Astrocyte (in vitro differentiated cells and primary cell): ENCODE data around the gene KLHL26. TPM values are rescaled to one million over a fixed set of nuclear protein-coding genes. Genes with fewer than 3 reads are reported as not detected.

Source experiments
- DNase-seq: peaks from one replicate; pipeline ENCODE4 v3.0.0-alpha.2; 2010; ENCODE audit warnings: low read depth
- FAIRE-seq: peaks from 2 replicates; lab custom pipeline; 2011; peaks lifted over from hg19 to GRCh38; lab: Jason Lieb, UNC
- H2AFZ ChIP-seq: 2 replicates; pipeline ENCODE4 v1.6.0; 2012; ENCODE audit warnings: low read depth, low read length, inconsistent platforms
- H3K27ac ChIP-seq: 2 replicates; pipeline ENCODE4 v1.5.1; 2011; ENCODE audit warnings: low read depth, low read length, inconsistent platforms
- H3K27me3 ChIP-seq: 2 replicates; pipeline ENCODE4 v1.6.0; 2011; ENCODE audit warnings: low read length, inconsistent platforms; ENCODE audit not compliant: insufficient read depth
- H3K36me3 ChIP-seq: 2 replicates; pipeline ENCODE4 v1.5.1; 2011; ENCODE audit warnings: low read length, inconsistent platforms; ENCODE audit not compliant: insufficient read depth
- H3K4me1 ChIP-seq: 2 replicates; pipeline ENCODE4 v1.5.1; 2011; ENCODE audit warnings: low read length, inconsistent platforms; ENCODE audit not compliant: insufficient read depth
- H3K4me2 ChIP-seq: 2 replicates; pipeline ENCODE4 v1.6.0; 2012; ENCODE audit warnings: low read length, inconsistent platforms
- H3K4me3 ChIP-seq: 2 replicates; pipeline ENCODE4 v1.5.1; 2011; ENCODE audit warnings: low read depth, mild to moderate bottlenecking, low read length, inconsistent platforms; ENCODE audit not compliant: insufficient read depth
- H3K79me2 ChIP-seq: 2 replicates; pipeline ENCODE4 v1.6.0; 2012; ENCODE audit warnings: mild to moderate bottlenecking, low read length, inconsistent platforms; ENCODE audit not compliant: insufficient read depth
- H3K9ac ChIP-seq: 2 replicates; pipeline ENCODE4 v1.6.0; 2012; ENCODE audit warnings: mild to moderate bottlenecking, low read length, inconsistent platforms
- H3K9me3 ChIP-seq: 2 replicates; pipeline ENCODE4 v1.5.1; 2012; ENCODE audit warnings: low read depth, mild to moderate bottlenecking, low read length, inconsistent platforms; ENCODE audit not compliant: insufficient read depth
- H4K20me1 ChIP-seq: 2 replicates; pipeline ENCODE4 v1.6.0; 2012; ENCODE audit warnings: low read length, inconsistent platforms; ENCODE audit not compliant: insufficient read depth
- H3K27ac Mint-ChIP-seq: one replicate; pipeline ENCODE4 v1.8.0; 2021; ENCODE audit warnings: mild to moderate bottlenecking, mixed read lengths; ENCODE audit not compliant: unreplicated experiment
- H3K27me3 Mint-ChIP-seq: one replicate; pipeline ENCODE4 v1.8.0; 2021; ENCODE audit warnings: low read depth, mixed read lengths; ENCODE audit not compliant: unreplicated experiment
- H3K36me3 Mint-ChIP-seq: one replicate; pipeline ENCODE4 v1.8.0; 2021; ENCODE audit warnings: low read depth, mixed read lengths; ENCODE audit not compliant: unreplicated experiment
- H3K4me1 Mint-ChIP-seq: one replicate; pipeline ENCODE4 v1.8.0; 2021; ENCODE audit warnings: low read depth, mixed read lengths; ENCODE audit not compliant: unreplicated experiment
- H3K4me3 Mint-ChIP-seq: one replicate; pipeline ENCODE4 v1.8.0; 2021; ENCODE audit warnings: mild to moderate bottlenecking, moderate library complexity, mixed read lengths; ENCODE audit not compliant: unreplicated experiment
- H3K9me3 Mint-ChIP-seq: one replicate; pipeline ENCODE4 v1.8.0; 2021; ENCODE audit warnings: mild to moderate bottlenecking, mixed read lengths; ENCODE audit not compliant: unreplicated experiment
- EZH2 ChIP-seq: IDR thresholded peaks from 2 replicates; pipeline ENCODE4 v1.6.1; 2012; ENCODE audit warnings: mild to moderate bottlenecking, low read length, inconsistent platforms; ENCODE audit not compliant: insufficient read depth
- total RNA-seq: library from RNA; stranded (reverse); gene quantifications from 2 replicates; pipeline ENCODE4 v1.2.1, GENCODE V29; 2021
- TF ChIP-seq, protein P1 (sequence below): IDR thresholded peaks from 2 replicates; pipeline ENCODE4 v1.5.1; 2011; ENCODE audit warnings: low read depth, mild to moderate bottlenecking, inconsistent platforms, low read length, moderate library complexity; ENCODE audit not compliant: insufficient read depth

KLHL26 gene
- total RNA-seq, 1 donor from 2014 or later: 4.4 TPM

DNA sequence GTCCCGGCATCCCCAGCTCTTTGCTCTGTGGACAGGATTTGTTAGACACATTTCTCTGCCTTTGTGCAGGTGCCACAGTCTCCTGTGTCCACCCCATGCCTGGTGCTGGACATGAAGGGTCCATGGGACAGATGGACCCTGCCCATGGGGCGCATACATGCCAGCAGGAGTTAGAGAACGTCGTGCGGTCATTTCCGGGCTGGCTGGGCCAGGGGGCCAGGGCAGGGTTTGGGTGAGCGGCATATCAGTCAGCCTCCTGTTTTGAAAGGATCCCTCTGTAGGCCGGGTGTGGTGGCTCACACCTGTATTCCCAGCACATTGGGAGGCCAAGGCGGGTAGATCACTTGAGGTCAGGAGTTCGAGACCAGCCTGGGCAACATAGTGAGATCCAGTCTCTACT, 11.0 kb downstream of the KLHL26 start:
- Mint-ChIP-seq H3K27ac (no peak overlapping the region), H3K27me3 (peaks cover 15% of the 10 kb centered on the region), H3K4me3 (no peak overlapping the region), H3K4me1 (peaks cover 19% of the 10 kb centered on the region), H3K9me3 (peaks cover 7% of the 10 kb centered on the region), H3K36me3 (peaks cover 14% of the 10 kb centered on the region)
- no peak overlapping the region for H2AFZ ChIP-seq
- TF ChIP-seq EZH2: no peak
- TF ChIP-seq, protein P1, sequence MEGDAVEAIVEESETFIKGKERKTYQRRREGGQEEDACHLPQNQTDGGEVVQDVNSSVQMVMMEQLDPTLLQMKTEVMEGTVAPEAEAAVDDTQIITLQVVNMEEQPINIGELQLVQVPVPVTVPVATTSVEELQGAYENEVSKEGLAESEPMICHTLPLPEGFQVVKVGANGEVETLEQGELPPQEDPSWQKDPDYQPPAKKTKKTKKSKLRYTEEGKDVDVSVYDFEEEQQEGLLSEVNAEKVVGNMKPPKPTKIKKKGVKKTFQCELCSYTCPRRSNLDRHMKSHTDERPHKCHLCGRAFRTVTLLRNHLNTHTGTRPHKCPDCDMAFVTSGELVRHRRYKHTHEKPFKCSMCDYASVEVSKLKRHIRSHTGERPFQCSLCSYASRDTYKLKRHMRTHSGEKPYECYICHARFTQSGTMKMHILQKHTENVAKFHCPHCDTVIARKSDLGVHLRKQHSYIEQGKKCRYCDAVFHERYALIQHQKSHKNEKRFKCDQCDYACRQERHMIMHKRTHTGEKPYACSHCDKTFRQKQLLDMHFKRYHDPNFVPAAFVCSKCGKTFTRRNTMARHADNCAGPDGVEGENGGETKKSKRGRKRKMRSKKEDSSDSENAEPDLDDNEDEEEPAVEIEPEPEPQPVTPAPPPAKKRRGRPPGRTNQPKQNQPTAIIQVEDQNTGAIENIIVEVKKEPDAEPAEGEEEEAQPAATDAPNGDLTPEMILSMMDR: no peak
- peaks cover 61% of the 10 kb centered on the region for H4K20me1 ChIP-seq
- FAIRE-seq: no peak
- peaks cover 44% of the 10 kb centered on the region for H3K4me1 ChIP-seq
- peaks cover 4% of the 10 kb centered on the region for H3K79me2 ChIP-seq
- no peak overlapping the region for H3K4me3 ChIP-seq
- no peak overlapping the region for H3K27ac ChIP-seq
- no peaks in the 10 kb centered on the region for H3K27me3 ChIP-seq
- DNase-seq: no peak
- peaks cover 6% of the 10 kb centered on the region for H3K9me3 ChIP-seq
- H3K36me3 ChIP-seq: no peaks in the 10 kb centered on the region
- H3K4me2 ChIP-seq: no peak overlapping the region
- H3K9ac ChIP-seq: no peak overlapping the region

DNA sequence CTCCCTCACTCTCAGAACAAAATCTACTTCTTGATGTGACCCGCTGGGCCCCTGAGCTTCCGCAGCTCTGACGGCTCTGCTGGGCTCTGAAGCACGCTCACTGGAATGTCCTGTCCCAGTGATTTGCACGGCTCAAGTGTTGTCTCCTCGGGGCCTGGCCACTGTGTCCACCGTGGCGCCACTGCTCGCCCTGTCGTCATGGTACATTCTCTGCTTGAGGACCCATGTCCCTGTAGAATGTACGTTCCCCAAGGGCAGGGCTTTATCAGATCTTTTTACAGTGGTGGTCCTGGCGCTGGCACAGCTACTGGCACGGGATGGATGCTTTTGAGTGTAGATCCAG, 12.1 kb downstream of the KLHL26 start:
- H3K27ac ChIP-seq: no peak overlapping the region

More for the DNA sequence above, 12.1 kb downstream of the KLHL26 start:
- H3K4me1 ChIP-seq: peaks cover 44% of the 10 kb centered on the region
- Mint-ChIP-seq H3K36me3 (peaks cover 12% of the 10 kb centered on the region), H3K27ac (no peak overlapping the region), H3K9me3 (peaks cover 6% of the 10 kb centered on the region), H3K27me3 (peaks cover 15% of the 10 kb centered on the region), H3K4me1 (peaks cover 19% of the 10 kb centered on the region), H3K4me3 (no peak overlapping the region)
- H3K9me3 ChIP-seq: peaks cover 6% of the 10 kb centered on the region
- H3K9ac ChIP-seq: peak overlapping the region; percentile 76
- H2AFZ ChIP-seq: no peak overlapping the region
- FAIRE-seq (no peak), DNase-seq (no peak)
- H3K4me3 ChIP-seq: no peak overlapping the region
- H3K79me2 ChIP-seq: peaks cover 4% of the 10 kb centered on the region
- H4K20me1 ChIP-seq: peaks cover 61% of the 10 kb centered on the region
- no peaks in the 10 kb centered on the region for H3K36me3 ChIP-seq
- no peak for TF ChIP-seq EZH2
- TF ChIP-seq, protein P1: no peak
- no peaks in the 10 kb centered on the region for H3K27me3 ChIP-seq
- H3K4me2 ChIP-seq: peak overlapping the region; percentile 80
